HG02884 (cell line): ENCODE results near the gene RNGTT.
"Not testable (repeated sequence)": the region's sequence is repeated elsewhere in the genome, so short reads cannot be mapped to it uniquely, and the experiment has no call there.

Experiments
- ATAC-seq: cut with Tn5 transposase; IDR thresholded peaks from one replicate; pipeline ENCODE4 v1.9.1; 2021; ENCODE audit warnings: mild to moderate bottlenecking, moderate library complexity; ENCODE audit not compliant: unreplicated experiment

The RNGTT gene

GRCh38 chr6:88914895-88915598, 48.4 kb downstream of the RNGTT start:
- ATAC-seq = no peak

GRCh38 chr6:88914180-88914579, 49.2 kb downstream of the RNGTT start:
- ATAC-seq = no peak

GRCh38 chr6:88913471-88913870, 49.9 kb downstream of the RNGTT start:
- no peak for ATAC-seq

- ATAC-seq = no peak
These were observed 52.3 kb downstream of the RNGTT start for GRCh38 chr6:88910922-88911778.

GRCh38 chr6:88908598-88909548, 54.5 kb downstream of the RNGTT start:
- ATAC-seq = no peak

- ATAC-seq = not testable (repeated sequence)
These were observed 56.3 kb downstream of the RNGTT start for GRCh38 chr6:88907148-88907547.

- ATAC-seq = no peak
These were observed 63.7 kb downstream of the RNGTT start for GRCh38 chr6:88899569-88900316.

GRCh38 chr6:88895911-88896310, 67.5 kb downstream of the RNGTT start:
- no peak for ATAC-seq

- ATAC-seq = no peak
These were observed 72.3 kb downstream of the RNGTT start for GRCh38 chr6:88890860-88891845.

- ATAC-seq = no peak
These were observed 73.0 kb downstream of the RNGTT start for GRCh38 chr6:88890394-88890793.

GRCh38 chr6:88884361-88884760, 79.1 kb downstream of the RNGTT start:
- ATAC-seq = no peak

- no peak for ATAC-seq
These were observed 80.9 kb downstream of the RNGTT start for GRCh38 chr6:88882536-88882935.

- no peak for ATAC-seq
These were observed 82.0 kb downstream of the RNGTT start for GRCh38 chr6:88881451-88881850.

- ATAC-seq = no peak
These were observed 83.4 kb downstream of the RNGTT start for GRCh38 chr6:88880021-88880420.

GRCh38 chr6:88877893-88878292, 85.5 kb downstream of the RNGTT start:
- no peak for ATAC-seq

- ATAC-seq = no peak
These were observed 90.5 kb downstream of the RNGTT start for GRCh38 chr6:88872962-88873361.

GRCh38 chr6:88871498-88871897, 91.9 kb downstream of the RNGTT start:
- ATAC-seq = no peak

GRCh38 chr6:88870717-88871330, 92.6 kb downstream of the RNGTT start:
- no peak for ATAC-seq
